HepG2 (cell line): Measurements from ENCODE around the gene ABHD12. TPM values are rescaled to one million over a fixed set of nuclear protein-coding genes. Genes with fewer than 3 reads are reported as not detected.
A peak's percentile ranks its signal among the peaks of the same experiment; 100 is the strongest.

Experiments
- AHR ChIP-seq: IDR thresholded peaks from 2 replicates; pipeline ENCODE4 v1.6.1; 2018; ENCODE audit warnings: missing genetic modification reagents, missing compliant biosample characterization
- AKAP8 ChIP-seq: sonication (generic); formaldehyde crosslinking; IDR thresholded peaks from 2 replicates; pipeline ENCODE4 v1.5.1; 2020; ENCODE audit warnings: mild to moderate bottlenecking, missing genetic modification reagents
- BORCS8-MEF2B ChIP-seq: sonication (generic); formaldehyde crosslinking; IDR thresholded peaks from 2 replicates; pipeline ENCODE4 v1.8.0; 2022; ENCODE audit warnings: mild to moderate bottlenecking, missing genetic modification reagents
- CSRNP1 ChIP-seq: sonication (generic); formaldehyde crosslinking; IDR thresholded peaks from 2 replicates; pipeline ENCODE4 v1.8.1; 2023; ENCODE audit warnings: mild to moderate bottlenecking, missing genetic modification reagents
- EHMT2 ChIP-seq: fragments of 200-600 bp; sonication (generic); IDR thresholded peaks from 2 replicates; pipeline ENCODE4 v1.7.0; 2017; ENCODE audit warnings: antibody characterized with exemption, low read depth, low read length, borderline replicate concordance
- ERF ChIP-seq: IDR thresholded peaks from 2 replicates; pipeline ENCODE4 v1.6.1; 2018; ENCODE audit warnings: missing biosample characterization, missing genetic modification reagents
- KDM3A ChIP-seq: IDR thresholded peaks from 2 replicates; pipeline ENCODE4 v1.6.1; 2018; ENCODE audit warnings: low read depth, missing compliant biosample characterization
- PAF1 ChIP-seq: IDR thresholded peaks from 2 replicates; pipeline ENCODE4 v1.6.1; 2016; ENCODE audit warnings: missing genetic modification reagents, missing compliant biosample characterization
- PTBP1 ChIP-seq: fragments of 200-400 bp; formaldehyde crosslinking; IDR thresholded peaks from 2 replicates; pipeline ENCODE4 v1.6.1; 2018; ENCODE audit warnings: low read length, low read depth; ENCODE audit not compliant: poor library complexity, severe bottlenecking
- SP2 ChIP-seq: sonication (generic); formaldehyde crosslinking; IDR thresholded peaks from 2 replicates; pipeline ENCODE4 v1.5.1; 2020; ENCODE audit warnings: mild to moderate bottlenecking, missing genetic modification reagents
- SYNCRIP ChIP-seq: fragments of 200-400 bp; formaldehyde crosslinking; IDR thresholded peaks from 2 replicates; pipeline ENCODE4 v1.6.1; 2018; ENCODE audit warnings: mild to moderate bottlenecking, low read depth, low read length; ENCODE audit not compliant: insufficient read depth
- TMF1 ChIP-seq: sonication (generic); formaldehyde crosslinking; IDR thresholded peaks from 2 replicates; pipeline ENCODE4 v1.8.1; 2022; ENCODE audit warnings: low read depth, missing genetic modification reagents
- ZBTB2 ChIP-seq: sonication (generic); formaldehyde crosslinking; IDR thresholded peaks from 2 replicates; pipeline ENCODE4 v1.8.0; 2022; ENCODE audit warnings: low read depth, missing genetic modification reagents
- ZFP36 ChIP-seq: fragments of 150-350 bp; IDR thresholded peaks from 2 replicates; pipeline ENCODE4 v1.6.1; 2018; ENCODE audit warnings: borderline replicate concordance, low read length, low read depth; ENCODE audit not compliant: partially characterized antibody
- ZNF253 ChIP-seq: sonication (generic); formaldehyde crosslinking; IDR thresholded peaks from 2 replicates; pipeline ENCODE4 v1.8.0; 2022; ENCODE audit warnings: mild to moderate bottlenecking, missing genetic modification reagents, borderline replicate concordance
- ZNF329 ChIP-seq: sonication (generic); formaldehyde crosslinking; IDR thresholded peaks from 2 replicates; pipeline ENCODE4 v1.9.0; 2021; ENCODE audit warnings: low read depth, mild to moderate bottlenecking, missing genetic modification reagents
- ZNF549 ChIP-seq: sonication (generic); formaldehyde crosslinking; IDR thresholded peaks from 2 replicates; pipeline ENCODE4 v1.5.0; 2020; ENCODE audit warnings: missing genetic modification reagents
- ZNF616 ChIP-seq: sonication (generic); formaldehyde crosslinking; IDR thresholded peaks from 2 replicates; pipeline ENCODE4 v1.5.0; 2020; ENCODE audit warnings: low read depth, mild to moderate bottlenecking, missing genetic modification reagents
- ZNF777 ChIP-seq: sonication (generic); formaldehyde crosslinking; IDR thresholded peaks from 2 replicates; pipeline ENCODE4 v1.4.0; 2020; ENCODE audit warnings: missing genetic modification reagents
- ZNF782 ChIP-seq: sonication (generic); formaldehyde crosslinking; IDR thresholded peaks from 2 replicates; pipeline ENCODE4 v1.4.0; 2020; ENCODE audit warnings: missing genetic modification reagents, mild to moderate bottlenecking, borderline replicate concordance
- ZNF790 ChIP-seq: sonication (generic); formaldehyde crosslinking; IDR thresholded peaks from 2 replicates; pipeline ENCODE4 v1.8.0; 2022; ENCODE audit warnings: missing genetic modification reagents, mild to moderate bottlenecking, borderline replicate concordance
- ZSCAN20 ChIP-seq: sonication (generic); formaldehyde crosslinking; IDR thresholded peaks from 2 replicates; pipeline ENCODE4 v1.4.0; 2020; ENCODE audit warnings: missing genetic modification reagents, mild to moderate bottlenecking, borderline replicate concordance
- polyA plus RNA-seq, 8 experiments: library from polyadenylated mRNA; depleted of rRNA in 3 of 8; stranded (reverse) in 7 of 8; unstranded in 1 of 8; fragments of >200 nt; fragmentation: Illumina TruSeq in 4 of 8; extraction: Trizol in 4 of 8; gene quantifications; 2 replicates each; pipeline versions ENCODE4 v1.2.1 to v1.2.3, GENCODE V29; 2011 to 2016; ENCODE audit warnings: low read depth in 4 of 8, missing spikeins in 1 of 8, mixed read lengths in 1 of 8; ENCODE audit not compliant: insufficient read depth in 1 of 8
- total RNA-seq, 5 experiments: library from RNA; depleted of rRNA; stranded (reverse); fragments of >200 nt; fragmentation: Illumina TruSeq; extraction: Trizol; gene quantifications; 2 replicates each; pipeline ENCODE4 v1.2.3, GENCODE V29; 2016; ENCODE audit warnings: low read depth in 1 of 5
- TF ChIP-seq, protein P1 (sequence below): sonication (generic); formaldehyde crosslinking; conservative IDR thresholded peaks from 2 replicates; pipeline ENCODE4 v1.4.0; 2020; ENCODE audit warnings: missing genetic modification reagents
- TF ChIP-seq, protein P2 (sequence below): sonication (generic); formaldehyde crosslinking; IDR thresholded peaks from 2 replicates; pipeline ENCODE4 v1.4.0; 2020; ENCODE audit warnings: missing genetic modification reagents

The ABHD12 gene
- total and polyA plus RNA-seq, 2 of the 13 experiments (the other 11 are each of a cell fraction or from before 2014, with no cell fraction given): 23.5 to 72.1 TPM

DNA sequence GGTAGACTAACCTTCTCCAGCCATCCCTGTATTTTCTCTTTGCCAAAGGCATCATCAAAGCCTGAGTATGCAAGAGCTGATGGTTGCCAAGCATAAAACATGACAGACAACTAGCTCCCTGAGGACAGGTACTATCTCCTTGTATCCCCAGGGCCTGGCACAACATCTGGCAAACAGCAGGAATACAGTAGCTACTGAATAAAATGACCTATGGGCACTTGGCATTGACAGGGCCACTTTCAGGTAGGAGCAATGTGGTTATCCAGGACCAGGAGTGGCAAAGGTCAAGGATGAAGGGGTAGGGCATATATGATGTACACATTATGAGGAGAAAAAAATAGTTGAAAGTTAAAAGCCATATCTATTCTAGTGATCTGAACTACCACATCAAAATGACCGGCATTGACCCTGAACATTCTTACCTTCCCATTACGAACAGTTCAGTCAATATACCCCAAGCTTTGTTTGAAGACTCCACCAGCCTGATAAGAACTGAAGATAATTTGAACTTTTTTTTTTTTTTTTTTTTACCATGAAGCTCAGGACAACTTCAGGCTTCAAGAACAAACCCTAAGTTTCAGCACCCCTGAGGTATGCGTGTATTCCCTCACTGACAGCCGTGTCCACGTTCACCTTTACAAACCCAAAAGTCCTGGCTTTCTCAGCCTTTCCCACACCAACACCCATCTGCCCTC is 12.3 kb downstream of the ABHD12 start (continued):
- no peak for TF ChIP-seq SYNCRIP
- TF ChIP-seq, protein P1, sequence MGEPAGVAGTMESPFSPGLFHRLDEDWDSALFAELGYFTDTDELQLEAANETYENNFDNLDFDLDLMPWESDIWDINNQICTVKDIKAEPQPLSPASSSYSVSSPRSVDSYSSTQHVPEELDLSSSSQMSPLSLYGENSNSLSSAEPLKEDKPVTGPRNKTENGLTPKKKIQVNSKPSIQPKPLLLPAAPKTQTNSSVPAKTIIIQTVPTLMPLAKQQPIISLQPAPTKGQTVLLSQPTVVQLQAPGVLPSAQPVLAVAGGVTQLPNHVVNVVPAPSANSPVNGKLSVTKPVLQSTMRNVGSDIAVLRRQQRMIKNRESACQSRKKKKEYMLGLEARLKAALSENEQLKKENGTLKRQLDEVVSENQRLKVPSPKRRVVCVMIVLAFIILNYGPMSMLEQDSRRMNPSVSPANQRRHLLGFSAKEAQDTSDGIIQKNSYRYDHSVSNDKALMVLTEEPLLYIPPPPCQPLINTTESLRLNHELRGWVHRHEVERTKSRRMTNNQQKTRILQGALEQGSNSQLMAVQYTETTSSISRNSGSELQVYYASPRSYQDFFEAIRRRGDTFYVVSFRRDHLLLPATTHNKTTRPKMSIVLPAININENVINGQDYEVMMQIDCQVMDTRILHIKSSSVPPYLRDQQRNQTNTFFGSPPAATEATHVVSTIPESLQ (CRISPR knock-in tag): no peak
- TF ChIP-seq KDM3A: no peak
- 0 out of 2 replicates have a peak, but pooled peaks have one; percentile 47 for TF ChIP-seq AKAP8 (CRISPR knock-in tag)
- no peak for TF ChIP-seq CSRNP1 (CRISPR knock-in tag)
- TF ChIP-seq PAF1 (CRISPR knock-in tag): no peak
- no peak for TF ChIP-seq ZBTB2 (CRISPR knock-in tag)
- no peak for TF ChIP-seq ERF (CRISPR knock-in tag)
- no peak for TF ChIP-seq ZNF782 (CRISPR knock-in tag)
- no peak for TF ChIP-seq TMF1 (CRISPR knock-in tag)
- TF ChIP-seq BORCS8-MEF2B (CRISPR knock-in tag): no peak
- TF ChIP-seq AHR (CRISPR knock-in tag): no peak; the same call in 1 of the 2 replicates
- no peak for TF ChIP-seq ZNF790 (CRISPR knock-in tag)
- TF ChIP-seq ZNF329 (CRISPR knock-in tag): no peak
- peak; percentile 27 for TF ChIP-seq ZFP36
- peak; percentile 31; the same call in 1 of the 2 replicates for TF ChIP-seq EHMT2
- TF ChIP-seq, protein P2, sequence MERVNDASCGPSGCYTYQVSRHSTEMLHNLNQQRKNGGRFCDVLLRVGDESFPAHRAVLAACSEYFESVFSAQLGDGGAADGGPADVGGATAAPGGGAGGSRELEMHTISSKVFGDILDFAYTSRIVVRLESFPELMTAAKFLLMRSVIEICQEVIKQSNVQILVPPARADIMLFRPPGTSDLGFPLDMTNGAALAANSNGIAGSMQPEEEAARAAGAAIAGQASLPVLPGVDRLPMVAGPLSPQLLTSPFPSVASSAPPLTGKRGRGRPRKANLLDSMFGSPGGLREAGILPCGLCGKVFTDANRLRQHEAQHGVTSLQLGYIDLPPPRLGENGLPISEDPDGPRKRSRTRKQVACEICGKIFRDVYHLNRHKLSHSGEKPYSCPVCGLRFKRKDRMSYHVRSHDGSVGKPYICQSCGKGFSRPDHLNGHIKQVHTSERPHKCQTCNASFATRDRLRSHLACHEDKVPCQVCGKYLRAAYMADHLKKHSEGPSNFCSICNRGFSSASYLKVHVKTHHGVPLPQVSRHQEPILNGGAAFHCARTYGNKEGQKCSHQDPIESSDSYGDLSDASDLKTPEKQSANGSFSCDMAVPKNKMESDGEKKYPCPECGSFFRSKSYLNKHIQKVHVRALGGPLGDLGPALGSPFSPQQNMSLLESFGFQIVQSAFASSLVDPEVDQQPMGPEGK (CRISPR knock-in tag): peak; percentile 68
- TF ChIP-seq SP2 (CRISPR knock-in tag): no peak
- TF ChIP-seq PTBP1: no peak
- TF ChIP-seq ZNF777 (CRISPR knock-in tag): peak; percentile 4; the same call in 1 of the 2 replicates
- TF ChIP-seq ZSCAN20 (CRISPR knock-in tag): no peak
- TF ChIP-seq ZNF549 (CRISPR knock-in tag): no peak
- no peak for TF ChIP-seq ZNF616 (CRISPR knock-in tag)
- TF ChIP-seq ZNF253 (CRISPR knock-in tag): no peak
